GM18517 (cell line): ENCODE data around the gene RD3L.
"Not testable (repeated sequence)": the region's sequence is repeated elsewhere in the genome, so short reads cannot be mapped to it uniquely, and the experiment has no call there.

Source experiments
- ATAC-seq: cut with Tn5 transposase; IDR thresholded peaks from one replicate; pipeline ENCODE4 v1.9.1; 2021; ENCODE audit warnings: mild to moderate bottlenecking, moderate library complexity; ENCODE audit not compliant: unreplicated experiment

RD3L gene

DNA sequence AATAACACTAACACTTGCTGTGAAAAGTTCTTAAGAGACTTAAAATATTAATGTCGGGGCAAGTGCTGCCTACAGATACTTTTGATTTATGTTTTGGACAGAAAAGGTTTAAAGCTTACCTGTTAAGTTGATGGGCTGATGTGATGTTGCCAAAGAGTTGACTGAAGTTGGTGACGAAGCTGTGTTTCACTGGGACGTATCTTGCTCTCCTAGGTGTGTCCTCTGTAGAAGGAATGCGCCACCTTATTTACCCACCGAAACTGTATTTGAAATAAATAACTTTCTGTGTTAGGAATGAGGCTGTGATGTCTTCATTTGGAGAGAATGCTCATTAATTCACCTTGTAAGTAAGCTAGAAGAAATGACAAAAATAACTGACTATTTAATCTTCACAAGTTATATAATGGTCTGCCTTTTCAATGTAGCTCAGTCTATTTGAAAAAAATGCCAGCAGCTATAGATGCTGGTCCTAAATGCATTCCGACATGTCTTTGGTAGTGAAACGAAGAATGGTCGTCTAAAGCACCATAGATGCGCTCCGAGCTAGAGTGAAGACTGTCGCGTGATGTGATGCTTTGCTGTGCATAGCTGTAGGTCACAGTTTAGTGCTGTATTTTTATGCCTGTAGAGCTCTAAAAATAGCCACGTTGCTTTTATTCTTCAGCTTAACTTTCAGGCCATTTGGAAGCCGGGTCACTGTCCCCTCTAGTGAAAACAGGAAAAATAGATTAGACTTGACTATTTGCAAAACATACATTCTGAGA is at the start of gene RD3L:
TSS of gene RD3L (minus strand) at position 557 of the 764 bp plus-strand sequence. CDS start 834 bp downstream, outside the sequence.
- no peak for ATAC-seq

DNA sequence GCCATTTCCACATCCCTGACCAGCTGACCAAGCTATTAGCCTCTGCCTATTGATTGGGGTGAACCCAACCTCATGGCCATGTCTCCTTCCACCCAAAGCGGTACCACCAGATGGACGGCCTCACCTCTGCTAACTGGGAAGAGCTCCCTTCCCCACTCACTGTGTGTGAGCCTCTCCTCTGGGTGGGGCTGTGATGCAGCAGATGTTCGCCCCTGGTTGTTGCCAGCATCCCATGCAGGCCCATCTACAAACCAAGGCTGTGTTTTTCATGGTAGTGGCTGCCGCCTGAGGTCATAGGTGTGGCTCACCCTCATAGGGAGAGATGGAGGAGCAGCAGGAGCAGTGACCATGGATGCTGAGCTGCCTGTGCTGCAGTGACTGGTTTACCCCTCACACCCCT is 47.6 kb upstream of the RD3L start:
- ATAC-seq, result no peak

DNA sequence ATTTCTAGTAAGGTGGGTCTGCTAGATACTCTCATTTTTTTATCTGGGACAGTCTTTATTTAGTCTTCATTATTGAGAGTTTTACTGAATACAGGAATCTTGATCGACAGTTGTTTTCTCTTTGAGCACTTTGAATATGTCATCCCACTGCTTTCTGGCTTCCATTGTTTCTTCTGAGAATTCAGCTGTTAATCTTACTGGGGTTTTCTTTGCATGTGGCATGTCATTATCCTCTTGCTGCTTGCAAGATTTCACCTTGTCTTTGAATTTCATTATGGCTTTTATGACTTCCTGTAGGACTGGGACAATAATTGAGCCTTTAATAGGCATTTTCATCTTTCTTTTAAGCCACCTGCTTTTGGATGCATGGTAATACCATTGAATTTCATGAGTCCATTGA is 46.7 kb upstream of the RD3L start:
- no peak for ATAC-seq

DNA sequence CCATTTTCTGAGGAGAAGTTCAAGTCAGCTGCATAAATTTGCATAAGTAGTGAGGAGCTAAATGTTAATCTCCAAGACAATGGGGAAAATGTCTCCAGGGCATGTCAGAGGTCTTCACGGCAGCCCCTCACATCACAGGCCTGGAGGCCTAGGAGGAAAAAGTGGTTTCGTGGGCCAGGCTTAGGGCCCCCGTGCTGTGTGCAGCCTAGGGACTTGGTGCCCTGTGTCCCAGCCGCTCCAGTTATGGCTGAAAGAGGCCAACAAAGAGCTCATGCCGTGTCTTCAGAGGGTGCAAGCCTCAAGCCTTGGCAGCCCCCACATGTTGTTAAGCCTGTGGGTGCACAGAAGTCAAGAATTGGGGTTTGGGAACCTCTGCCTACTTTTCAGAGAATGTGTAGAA is 41.9 kb upstream of the RD3L start:
- no peak for ATAC-seq

DNA sequence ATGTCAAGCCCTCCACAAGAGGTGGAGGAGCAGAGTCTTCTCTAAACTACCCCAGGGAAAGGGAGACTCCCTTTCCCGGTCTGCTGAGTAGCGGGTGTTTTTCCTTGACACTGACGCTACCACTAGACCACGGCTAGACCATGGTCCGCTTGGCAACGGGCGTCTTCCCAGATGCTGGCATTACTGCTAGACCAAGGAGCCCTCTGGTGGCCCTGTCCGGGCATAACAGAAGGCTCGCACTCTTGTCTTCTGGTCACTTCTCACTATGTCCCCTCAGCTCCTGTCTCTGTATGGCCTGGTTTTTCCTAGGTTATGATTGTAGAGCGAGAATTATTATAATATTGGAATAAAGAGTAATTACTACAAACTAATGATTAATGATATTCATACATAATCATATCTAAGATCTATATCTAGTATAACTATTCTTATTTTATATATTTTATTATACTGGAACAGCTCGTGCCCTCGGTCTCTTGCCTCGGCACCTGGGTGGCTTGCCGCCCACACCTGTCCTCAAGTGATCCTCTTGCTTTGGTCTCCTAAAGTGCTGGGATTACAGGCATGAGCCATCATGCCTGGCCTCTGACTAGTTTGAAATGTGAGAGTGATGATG is 38.4 kb upstream of the RD3L start:
- not testable (repeated sequence) for ATAC-seq

DNA sequence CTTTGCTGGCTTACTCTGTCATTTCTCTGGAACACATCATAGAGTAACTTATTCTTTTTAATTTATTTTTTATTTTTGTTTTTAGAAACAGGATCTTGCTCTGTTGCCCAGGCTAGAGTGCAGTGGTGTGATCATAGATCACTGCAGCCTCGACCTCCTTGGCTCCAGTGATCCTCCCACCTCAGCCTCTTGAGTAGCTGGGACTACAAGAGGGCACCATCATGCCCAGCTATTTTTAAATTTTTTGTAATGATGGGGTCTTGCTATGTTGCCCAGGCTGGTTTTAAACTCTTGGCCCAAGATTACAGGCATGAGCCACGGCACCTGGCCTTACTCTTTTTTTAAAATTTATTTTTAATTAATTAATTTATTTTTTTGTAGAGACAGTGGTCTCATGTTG is 32.2 kb upstream of the RD3L start:
- ATAC-seq, result no peak

DNA sequence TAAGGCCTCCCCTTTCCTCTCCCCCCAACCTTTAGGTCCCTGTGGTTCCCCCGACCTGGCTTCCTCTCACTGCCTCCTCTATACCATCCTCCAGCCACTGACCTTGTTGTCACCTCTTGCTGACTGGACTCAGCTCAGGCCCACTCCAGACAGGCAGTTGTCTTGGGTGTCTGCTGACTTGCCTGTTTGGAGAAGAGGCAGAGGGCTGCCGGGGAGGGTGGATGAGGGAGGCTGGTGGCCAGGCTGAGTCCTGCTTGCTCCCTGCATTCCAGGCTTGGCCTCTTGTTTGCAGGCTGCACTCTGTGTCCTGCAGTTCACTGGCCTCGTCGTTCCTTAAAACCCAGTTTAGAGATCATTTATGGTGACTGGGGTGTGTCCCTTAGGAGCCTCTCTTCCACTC is 31.0 kb upstream of the RD3L start:
- ATAC-seq, result no peak

DNA sequence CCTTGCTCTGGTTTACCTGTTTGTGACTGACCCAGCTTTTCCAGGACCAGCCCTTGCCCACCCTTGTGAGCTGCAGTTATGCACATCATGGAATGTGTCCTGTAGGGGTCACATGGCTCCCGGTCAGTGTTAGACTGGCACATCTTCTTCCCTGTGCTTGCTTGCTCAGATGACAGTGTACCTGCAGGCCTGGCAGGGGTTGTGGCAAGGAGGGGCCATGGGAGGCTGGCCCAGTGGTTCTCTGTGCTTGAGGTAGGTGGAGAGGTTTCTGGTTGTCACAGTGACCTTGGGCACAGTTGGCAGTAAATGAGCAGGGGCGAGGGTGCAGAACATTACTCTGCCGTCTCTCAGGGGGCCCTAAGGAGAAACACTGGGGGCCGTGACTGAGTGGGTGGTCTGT is 27.6 kb upstream of the RD3L start:
- ATAC-seq, result no peak

DNA sequence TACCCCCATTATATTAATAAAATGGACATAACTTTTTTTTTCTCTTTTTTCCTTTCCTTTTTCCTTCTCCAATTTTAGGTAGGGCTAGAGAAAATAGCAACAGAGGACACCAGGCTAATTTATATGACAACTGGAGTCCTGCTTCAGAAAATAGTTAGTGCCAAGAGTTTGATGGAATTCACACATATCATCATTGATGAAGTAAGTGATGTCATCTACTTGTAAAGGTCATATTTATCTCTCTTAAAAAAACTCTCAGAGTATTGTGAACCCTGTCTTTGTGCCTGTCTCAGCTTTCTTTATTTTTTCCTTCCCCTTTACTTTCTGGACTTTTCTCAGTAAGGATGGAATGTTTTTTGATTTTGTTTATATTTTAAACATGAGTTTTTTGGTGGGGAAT is 24.3 kb upstream of the RD3L start:
- no peak for ATAC-seq

DNA sequence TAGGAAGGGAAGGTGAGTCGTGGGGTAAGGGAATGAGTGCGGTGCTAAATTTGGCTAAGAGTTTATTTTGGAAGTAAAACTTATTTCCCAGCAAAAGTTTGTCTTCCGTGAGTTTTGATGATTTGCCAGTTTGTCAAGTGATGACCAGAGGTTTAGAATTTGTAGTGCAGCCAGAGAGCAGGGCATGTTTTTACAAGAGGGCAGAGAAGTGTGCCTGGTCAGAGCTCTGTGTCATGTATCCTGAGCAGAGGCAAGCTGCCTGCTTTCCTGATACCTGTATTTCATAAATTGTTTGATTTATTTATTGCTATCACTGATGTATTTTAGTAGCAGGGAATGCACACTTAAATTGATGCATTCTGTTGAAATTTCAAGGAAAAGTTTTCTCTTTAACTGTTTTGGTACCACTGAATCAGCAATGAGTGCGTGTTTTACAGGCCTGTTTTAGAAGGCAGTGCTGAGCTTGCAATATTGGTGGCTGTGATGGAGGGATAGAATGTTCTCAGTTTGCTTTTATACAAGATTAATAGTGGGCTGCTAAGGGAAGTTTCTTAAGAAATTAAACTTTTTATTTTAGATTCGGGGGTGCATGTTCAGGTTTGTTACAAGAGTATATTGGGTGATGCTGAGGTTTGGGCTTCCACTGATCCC is 19.7 kb upstream of the RD3L start:
- ATAC-seq, result no peak

DNA sequence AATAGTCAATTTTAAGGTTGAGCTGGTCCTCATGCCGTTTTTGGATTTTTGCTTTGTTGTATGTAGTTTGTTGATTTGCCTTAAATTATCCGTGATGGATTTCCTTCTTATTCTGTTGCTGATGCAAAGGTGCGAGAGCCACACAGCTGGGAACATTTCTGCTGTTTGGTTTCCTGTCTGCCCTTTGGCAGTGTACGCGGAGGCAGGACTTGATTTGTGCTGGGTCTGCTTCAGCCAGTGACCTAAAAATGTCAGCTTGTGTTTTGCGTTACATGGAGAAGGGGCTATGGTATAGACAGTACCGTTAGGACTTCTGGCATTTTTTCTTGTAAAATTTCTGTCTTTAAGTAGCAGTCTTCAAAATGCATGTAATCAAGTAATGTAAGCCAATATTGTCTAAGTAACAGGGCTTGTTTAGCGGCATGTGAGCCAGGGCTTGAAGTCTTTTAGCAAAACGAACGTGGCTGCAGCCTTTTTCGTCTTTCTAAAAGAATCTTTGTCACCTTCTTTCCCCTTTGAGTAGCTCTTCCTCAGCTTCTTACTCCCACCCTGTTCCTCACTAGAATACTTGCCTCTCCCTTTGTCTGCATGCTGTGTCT is 18.2 kb upstream of the RD3L start:
- no peak for ATAC-seq

DNA sequence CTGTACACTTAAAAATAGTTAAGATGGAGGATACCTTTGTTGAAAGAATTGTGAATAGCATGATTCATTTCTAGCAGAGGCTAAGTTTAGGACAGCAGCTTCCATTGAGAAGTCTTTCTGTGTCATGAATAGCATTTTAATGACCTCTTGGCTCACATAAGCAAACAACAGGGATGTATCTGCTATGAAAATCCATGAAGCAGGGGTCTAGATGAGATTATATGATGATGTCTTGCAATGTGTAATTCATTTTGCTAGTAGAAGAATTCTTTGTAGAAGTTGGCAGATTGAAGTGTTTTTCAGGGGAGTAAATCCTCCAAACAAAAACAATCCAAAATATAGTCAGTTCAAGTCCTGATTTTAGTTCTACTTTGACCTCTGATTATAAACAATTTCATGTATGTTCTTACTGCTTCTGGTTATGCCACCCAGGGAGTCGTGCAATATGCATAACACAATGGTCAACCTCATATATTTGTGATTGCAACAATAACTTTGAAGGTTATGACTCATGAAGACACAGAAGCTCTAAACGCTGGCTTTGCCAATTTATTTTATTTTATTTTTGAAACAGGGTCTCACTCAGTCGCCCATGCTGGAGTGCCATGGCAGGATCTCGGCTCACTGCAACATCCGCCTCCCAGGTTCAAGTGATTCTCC is 6.9 kb upstream of the RD3L start:
- ATAC-seq, result no peak

DNA sequence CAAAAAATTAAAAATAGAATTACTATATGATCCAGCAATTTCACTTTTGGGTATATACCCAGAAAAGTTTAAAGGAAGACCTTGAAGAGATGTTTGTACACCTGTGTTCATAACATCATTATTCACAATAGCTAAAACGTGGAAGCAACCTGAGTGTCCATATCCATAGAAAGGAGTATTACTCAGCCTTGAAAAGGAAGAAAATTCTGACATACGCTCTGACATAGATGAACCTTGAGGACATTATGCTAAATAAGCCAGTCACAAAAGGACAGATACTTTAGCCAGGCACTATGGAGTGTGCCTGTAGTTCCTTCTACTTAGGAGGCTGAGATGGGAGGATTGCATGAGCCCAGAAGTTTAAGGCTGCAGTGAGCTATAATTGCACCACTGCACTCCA is 6.1 kb upstream of the RD3L start:
- no peak for ATAC-seq

DNA sequence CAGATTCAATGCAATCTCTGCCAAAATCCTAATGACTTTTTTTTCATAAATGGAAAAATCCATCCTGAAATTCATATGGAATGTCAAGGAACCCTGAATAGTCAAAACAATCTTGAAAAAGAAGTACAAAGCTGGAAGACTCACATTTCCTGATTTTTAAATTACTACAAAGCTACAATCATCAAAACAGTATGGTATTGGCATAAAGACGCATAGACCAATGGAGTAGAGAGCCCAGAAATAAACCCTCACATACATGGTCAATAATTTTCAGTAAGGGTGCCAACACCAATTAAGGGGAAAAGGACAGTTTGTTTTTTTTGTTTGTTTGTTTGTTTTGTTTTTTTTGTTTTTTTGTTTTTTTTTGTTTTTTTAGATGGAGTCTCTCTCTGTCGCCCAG is 4.6 kb upstream of the RD3L start:
- ATAC-seq, result no peak

DNA sequence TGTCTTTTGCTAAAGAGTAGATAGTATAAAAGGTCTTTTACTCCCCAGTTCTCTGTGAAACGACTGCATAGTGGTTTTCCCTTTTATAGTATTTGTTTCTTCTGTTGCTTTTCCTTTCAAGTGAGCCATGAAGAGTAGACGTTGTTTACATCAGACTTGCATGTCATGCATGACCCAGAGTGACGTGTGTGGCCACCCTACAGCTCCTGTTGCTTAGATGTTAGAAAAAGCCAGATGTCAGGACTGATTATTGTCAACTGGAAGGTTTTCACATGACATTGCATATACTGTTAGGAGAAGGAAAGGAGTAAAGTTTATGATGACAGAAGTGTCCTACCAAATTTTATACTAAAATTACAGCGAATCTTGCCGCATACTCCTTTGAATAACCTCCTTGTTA is 1.3 kb upstream of the RD3L start:
- ATAC-seq, result no peak

DNA sequence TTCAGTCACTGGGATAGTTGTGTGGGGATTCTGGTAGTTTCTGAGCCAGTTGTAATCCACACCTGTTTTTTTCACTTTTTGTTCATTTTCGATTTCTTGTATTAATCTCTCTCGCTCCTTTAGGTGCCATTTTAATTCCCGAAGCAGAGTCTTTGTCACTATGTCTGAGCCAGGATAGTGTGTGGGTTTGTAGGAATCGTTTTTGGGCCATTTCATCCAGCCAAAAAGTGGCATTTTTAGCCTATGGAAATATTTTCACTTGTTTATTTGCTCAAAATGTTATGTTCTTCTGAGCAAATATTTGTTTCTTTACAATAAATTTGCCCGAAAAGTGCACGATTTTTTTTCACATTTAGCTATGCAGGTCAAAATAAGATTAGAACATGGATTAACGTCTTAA is 867 bp downstream of the RD3L start:
- no peak for ATAC-seq

DNA sequence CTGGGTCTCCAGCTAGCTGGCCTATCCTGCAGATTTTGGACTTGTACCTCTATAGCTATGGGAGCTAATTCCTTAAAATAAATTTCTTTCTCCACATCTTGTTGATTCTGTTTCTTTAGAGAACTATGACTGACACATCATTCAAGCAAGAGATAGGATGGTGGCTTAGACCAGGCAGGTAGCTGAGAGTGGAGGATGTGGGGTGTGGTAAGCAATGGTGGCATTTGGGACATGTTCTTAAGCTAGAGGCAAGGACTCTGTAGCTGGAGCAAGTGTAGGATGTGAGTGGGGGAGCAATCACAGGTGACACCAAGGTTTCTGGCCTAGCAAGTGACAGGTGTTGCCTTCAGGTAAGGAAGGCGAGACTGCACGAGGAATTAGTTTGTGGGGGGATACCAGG is 7.2 kb downstream of the RD3L start:
- no peak for ATAC-seq

DNA sequence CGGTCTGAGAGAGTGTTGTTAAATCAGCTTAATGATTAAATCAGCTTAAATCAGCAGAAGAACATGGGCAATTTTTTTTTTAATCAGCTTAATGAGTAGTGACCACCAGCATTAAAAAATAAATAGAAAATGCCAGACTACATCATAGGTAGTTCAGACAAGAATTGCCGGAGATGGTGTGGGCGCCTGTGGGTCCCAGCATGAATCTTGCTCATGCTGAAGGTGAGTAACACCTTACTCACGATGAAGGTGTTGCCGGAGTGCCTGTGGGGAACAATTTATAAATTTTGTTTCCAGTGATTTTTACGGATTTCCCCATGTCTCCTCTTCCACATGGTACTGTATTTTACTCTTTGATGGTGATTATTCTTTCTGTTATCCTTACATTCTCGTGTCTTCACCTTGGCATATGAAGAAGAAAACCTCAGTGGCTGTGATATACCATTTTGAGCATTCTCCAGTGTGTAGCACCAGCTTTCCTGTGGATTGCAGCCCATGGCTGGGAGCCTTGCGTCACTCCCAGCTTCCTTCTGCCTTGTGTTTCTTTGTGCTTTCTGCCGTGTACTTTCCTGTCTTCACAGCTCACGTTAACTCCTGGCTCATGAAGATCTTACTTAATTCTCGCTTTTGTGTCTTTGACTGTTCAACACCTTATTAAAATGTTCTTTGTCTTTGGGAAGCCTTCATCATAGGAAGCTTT is 9.4 kb downstream of the RD3L start:
- ATAC-seq, result no peak

DNA sequence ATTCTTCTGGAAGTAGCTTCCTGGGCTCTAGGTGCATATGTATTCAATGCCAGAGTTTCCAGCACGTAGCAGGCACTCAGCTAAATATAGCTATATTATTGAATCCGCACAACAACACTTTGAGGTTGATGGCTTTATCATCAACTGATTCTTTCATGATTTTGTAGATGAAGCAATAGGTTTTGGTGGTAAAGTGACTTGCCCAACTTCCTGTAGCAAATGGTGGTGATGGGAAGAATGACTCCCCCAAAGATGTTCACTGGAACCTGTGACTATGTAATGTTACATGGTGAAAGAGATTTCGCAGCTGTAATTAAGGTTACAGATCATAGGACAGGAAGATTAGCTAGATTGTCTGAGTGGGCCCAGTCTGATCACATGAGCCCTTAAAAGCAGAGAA is 10.9 kb downstream of the RD3L start:
- ATAC-seq, result no peak

DNA sequence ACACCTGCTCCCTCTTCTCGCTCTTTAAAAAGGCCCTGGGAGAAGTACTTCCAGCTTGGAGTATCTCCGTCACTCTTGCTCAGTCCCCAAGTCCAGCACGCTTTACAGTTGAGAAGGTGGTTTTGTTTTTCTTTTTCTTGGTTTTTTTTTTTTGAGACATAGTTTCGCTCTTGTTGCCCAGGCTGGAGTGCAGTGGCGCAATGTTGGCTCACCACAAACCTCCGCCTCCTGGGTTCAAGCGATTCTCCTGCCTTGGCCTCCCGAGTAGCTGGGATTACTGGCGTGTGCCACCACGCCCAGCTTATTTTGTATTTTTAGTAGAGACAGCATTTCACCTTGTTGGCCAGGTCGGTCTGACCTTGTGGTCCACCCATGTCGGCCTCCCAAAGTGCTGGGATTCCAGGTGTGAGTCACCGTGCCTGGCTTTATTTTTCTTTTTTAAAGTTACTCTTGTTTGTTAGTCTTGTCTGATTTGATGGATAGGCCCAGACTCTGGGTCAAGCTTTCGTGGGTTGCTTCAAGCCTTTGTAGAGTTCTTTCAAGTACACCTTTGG is 12.2 kb downstream of the RD3L start:
- no peak for ATAC-seq
